GM12801 (cell line): Measurements from ENCODE around the gene JAK2.

Experiments
- CTCF ChIP-seq: IDR thresholded peaks from one replicate; pipeline ENCODE4 v1.5.1; 2011; ENCODE audit warnings: control low read depth; ENCODE audit not compliant: insufficient read length; ENCODE audit errors: extremely low read depth

The JAK2 gene

GRCh38 chr9:4969130-4969529 is 15.9 kb upstream of the JAK2 start:
- no peak for TF ChIP-seq CTCF

GRCh38 chr9:4970970-4971641 is 14.0 kb upstream of the JAK2 start:
- no peak for TF ChIP-seq CTCF

- TF ChIP-seq CTCF: no peak
These were observed 11.8 kb upstream of the JAK2 start for GRCh38 chr9:4973246-4973645.

DNA sequence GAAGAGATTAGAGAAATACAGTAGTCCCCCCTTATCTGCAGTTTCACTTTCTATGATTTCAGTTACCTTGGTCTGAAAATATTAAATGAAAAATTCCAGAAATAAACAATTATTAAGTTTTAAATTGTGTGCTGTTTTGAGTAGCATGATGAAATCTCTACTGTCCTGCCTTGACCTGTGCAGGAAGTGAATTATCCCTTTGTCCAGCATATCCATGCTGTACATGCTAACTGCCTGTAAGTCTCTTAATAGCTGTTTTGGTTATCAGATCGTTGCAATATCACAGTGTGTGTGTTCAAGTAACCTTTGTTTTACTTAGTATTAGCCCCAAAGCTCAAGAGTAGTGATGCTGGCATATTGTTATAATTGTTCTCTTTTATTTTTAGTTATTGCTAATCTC is 11.2 kb upstream of the JAK2 start:
- no peak for TF ChIP-seq CTCF

- no peak for TF ChIP-seq CTCF
These were observed 5.8 kb upstream of the JAK2 start for GRCh38 chr9:4979239-4979638.

DNA sequence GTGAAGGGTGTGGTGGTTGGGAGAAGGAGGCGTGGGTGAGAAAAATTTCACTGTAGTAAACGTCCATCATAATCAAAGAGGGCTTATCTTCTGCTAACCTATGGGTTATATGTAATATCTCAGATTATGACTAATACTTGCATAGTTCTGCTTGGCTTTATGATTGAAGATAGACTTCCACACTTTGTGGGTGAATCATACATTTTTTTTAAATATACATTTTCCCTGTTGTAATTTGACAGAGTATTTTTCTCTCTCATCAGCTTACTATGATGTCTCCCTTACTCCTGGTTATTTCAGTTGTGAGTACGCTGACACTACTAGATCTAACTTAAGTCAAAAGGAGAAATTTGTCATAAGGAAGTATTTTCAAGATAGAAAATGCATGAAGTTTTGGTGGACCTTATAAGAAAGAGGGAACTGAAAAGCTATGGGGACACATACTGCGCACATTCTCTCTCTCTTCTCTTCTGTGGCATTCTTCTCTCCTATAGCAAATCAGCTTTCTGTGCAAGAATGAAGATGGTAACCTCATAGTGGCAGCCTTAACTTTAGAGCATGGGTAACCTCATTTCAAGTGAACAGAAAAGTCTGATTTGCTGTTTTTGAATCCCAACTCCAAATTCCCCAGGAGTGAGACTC is 4.9 kb upstream of the JAK2 start:
- no peak for TF ChIP-seq CTCF

- no peak for TF ChIP-seq CTCF
These were observed 2.2 kb upstream of the JAK2 start for GRCh38 chr9:4982721-4983482.
